Inflammatory macrophage treated with lipopolysaccharide for 1 hour (primary cell): ENCODE measurements around the gene CCDC15.

ENCODE experiments used
- DNase-seq, 2 donors: peaks; one replicate each; pipeline ENCODE4 v3.0.0-alpha.2; 2020 to 2022

CCDC15 gene, protein sequence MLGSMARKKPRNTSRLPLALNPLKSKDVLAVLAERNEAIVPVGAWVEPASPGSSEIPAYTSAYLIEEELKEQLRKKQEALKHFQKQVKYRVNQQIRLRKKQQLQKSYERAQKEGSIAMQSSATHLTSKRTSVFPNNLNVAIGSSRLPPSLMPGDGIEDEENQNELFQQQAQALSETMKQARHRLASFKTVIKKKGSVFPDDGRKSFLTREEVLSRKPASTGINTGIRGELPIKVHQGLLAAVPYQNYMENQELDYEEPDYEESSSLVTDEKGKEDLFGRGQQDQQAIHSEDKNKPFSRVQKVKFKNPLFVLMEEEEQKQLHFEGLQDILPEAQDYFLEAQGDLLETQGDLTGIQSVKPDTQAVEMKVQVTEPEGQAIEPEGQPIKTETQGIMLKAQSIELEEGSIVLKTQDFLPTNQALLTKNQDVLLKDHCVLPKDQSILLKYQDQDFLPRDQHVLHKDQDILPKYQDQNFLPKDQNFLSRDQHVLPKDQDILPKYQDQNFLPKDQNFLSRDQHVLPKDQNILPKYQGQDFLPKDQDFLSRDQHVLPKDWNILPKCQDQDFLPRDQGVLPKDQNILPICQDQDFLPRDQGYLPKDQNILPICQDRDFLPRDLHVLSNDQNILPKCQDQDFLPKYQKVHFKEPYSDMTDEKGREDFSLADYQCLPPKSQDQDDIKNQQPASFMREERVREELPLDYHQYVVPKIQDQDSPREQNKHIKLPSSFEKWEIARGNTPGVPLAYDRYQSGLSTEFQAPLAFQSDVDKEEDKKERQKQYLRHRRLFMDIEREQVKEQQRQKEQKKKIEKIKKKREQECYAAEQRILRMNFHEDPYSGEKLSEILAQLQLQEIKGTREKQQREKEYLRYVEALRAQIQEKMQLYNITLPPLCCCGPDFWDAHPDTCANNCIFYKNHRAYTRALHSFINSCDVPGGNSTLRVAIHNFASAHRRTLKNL

DNA sequence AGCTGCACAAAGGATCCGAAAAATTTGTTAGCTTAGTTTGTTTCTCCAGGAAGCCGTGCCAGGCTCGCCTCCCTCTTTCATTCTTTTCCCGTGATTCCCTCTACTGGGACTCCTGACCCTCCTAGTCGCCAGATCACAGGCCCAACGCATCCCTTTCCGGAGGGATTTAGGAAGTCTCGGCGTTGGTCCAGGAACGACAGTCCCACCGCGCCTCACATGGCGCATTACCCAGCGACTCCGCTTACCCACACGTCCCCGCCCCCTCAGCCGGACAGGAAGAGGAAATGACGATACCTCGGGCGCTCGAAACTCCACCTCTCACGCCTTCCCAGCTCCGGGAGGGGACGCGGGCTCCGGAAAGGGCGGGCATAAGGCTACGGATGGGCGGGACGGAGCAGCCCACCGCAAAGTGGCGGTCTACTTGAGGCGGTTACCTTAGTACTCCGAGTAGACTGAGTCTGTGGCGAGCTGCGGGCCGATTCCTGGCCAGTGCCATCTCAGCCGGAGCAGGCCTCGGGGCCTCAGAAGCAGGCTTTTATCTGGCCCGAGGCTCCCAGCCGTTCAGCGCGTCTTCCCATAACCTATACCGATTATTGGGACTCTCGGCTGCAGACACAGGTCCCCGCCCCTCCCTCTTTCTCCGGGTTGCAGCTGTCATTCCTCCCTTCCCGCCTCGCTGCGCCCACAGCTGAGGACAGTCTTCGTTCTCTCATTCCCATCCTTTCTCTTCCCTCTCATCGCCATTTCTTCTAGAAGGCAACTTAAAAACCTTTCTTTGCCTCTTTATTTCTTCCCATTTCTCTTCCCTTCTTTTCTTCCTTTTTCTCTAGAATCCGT, at the start of gene CCDC15:
TSS of gene CCDC15 (plus strand) at position 450 of the 837 bp plus-strand sequence. CDS start 531 bp downstream, outside the sequence.
- DNase-seq, result peak; percentile 96 to 97

DNA sequence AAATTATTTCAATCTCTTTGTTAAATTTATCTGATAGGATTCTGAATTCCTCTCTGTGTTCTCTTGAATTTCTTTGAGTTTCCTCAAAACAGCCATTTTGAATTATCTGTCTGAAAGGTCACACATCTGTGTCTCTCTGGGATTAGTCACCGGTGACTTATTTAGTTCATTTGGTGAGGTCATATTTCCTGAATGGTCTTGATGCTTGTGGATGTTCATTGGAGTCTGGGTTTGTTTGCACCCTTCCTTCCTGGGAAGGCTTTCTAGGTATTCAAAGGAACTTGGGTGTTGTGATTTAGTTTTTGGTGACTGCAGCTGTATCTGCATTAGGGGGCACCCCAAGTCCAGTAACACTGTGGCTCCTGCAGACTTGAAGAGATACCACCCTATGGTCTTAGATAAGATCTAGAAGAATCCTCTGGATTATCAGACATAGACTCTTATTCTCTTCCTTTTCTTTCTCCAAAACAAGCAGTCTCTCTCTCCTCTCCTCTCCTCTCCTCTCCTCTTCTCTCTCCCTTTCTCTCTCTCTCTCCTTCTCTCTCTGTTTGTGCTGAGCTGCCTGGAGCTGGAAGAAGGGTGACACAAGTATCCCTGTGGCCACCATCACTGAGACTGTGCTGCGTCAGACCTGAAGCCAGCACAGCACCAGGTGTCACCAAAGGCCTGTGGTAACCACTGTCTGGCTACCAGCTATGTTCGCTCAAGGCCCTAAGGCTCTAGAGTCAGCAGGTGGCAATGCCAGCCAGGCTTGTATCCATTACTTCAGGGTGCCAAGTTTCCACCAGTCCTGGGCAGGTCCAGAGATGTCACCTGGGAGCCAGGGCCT, 38.2 kb upstream of the CCDC15 start:
- no peak for DNase-seq

DNA sequence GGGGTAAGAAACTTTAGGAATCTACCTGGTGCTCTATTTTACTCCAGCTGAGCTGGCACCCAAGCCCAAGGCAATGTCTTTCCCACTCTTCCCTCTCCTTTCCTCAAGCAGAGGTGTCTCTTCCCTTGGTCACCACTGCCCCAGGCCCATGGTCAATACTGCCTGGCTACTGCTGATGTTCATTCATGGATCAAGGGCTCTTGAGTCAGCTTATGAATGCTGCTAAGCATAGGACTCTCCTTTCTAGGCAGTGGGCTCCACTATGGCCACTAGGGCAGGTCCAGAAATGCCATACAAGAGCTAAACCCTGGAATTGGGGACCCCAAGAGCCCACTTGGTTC, 37.7 kb upstream of the CCDC15 start:
- DNase-seq, result no peak

DNA sequence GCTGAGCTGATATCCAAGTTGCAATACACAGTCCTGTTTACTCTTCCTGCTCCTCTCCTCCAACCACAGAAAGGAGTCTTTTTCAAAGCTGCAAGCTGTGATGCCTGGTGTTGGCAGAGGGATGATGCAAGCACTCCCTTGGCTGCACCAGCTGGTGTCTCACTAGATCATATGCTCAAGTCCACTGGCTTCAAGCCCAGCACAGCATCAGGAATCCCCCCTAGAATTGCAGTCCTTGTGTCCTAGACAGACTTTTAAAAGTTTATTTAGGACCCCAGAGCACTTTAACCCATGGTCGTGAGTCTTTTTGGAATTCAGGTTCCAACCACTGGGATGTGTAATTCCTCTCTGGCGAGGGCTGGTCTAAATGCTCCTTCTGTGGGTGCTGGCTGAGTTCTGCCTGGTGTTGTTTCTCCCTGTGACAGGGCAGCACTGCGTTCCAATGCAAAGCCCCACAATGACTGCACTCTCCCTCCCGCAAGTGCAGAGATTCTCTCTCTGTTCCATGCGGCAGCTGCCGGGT, 36.8 kb upstream of the CCDC15 start:
- peak in 1 of 2 donors; percentile 26 for DNase-seq

DNA sequence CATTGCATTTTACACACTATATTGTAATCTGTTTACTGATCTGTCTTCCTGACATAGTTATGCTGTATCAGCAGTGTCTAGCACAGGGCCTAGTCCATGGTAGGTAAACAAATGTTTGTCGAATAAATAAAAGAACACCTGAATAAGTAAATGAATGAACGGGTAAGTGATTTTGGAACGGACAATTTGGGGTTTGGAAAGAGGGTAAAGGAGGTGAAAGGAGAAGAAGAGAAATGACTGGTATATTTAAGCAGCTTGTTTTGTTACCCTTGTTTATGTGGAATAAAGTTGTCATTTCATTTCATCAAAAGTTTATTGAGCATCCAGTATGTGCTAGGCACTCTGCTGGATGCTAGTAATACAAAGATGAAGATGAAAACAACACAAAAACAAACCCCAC, 35.1 kb upstream of the CCDC15 start, which contains the start of gene HEPN1:
TSS of gene HEPN1 (plus strand) at position 301 of the 400 bp plus-strand sequence.
- DNase-seq, result no peak

DNA sequence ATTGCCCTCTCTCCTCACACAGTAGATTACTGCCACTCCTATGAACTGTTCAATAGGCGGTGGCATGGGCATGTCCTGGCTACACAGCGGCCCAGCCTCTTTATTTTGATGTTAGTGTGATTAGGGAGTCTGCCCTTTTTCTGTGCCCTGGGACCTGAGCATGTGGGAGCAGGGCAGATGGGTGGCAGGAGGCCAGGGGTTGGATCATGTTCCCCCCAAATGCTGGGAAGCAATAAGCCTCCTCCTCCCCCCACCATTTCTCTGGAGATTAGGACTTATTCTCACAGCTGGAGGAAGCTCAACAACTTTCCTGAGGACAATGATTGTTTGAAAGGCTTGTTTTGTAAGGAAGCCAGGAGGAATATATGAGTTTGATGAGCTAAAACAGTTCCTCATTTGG, 34.1 kb upstream of the CCDC15 start:
- no peak for DNase-seq

DNA sequence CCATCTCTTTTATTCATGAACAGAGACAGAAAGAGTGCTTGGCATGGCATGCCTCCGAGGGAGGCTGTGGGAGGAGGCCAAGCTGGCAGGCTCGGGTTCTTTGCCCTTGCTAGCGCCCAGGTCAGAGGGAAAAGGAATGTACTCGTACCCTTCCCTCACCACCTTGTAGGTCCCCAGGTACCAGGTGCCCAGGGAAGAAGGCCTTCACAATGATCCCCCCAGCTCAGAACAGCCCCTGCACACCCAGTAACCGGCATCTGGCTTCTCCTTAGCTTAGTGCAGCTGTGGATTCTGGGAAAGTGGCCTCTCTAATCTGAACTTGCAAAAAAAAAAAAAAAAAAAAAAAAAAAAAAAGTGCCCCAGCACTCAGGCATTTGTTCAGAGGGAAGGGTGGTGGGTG, 33.6 kb upstream of the CCDC15 start:
- no peak for DNase-seq

DNA sequence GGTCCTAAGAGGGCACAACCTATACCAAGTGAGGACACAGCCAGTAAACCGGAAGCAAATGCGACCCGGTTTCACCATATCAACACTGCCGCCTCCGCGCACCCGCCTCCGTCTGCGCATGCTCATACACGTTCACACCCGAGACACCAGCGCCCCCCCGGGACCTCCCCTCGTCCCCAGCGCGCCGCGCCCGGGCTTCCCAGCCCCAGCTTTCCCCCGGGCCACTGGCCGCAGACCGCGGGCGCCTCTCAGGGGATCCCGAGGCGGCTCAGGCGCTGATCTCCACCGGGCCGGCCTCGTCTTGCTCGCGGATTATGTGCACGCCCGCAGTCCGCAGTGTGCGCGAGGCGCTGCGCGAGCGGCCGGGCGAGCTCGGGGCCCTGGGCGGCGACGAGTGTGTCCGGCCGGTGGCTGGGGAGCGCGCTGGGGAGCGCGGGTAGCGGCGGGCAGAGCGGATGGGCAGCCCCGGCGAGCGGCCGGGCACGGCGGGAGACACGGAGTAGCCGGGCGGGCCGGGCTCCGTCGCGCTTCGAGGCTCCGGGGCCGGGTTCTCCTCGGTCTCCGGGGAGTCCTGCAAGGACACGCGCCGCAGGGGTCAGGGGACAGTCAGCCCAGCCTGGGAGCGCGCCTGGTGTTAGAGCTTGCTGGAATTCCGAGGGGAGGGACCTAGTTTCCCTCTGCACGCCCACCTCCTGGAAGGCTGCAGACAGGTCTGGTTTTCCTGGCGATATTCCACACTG, 33.0 kb upstream of the CCDC15 start:
- peak; percentile 63 to 66 for DNase-seq

DNA sequence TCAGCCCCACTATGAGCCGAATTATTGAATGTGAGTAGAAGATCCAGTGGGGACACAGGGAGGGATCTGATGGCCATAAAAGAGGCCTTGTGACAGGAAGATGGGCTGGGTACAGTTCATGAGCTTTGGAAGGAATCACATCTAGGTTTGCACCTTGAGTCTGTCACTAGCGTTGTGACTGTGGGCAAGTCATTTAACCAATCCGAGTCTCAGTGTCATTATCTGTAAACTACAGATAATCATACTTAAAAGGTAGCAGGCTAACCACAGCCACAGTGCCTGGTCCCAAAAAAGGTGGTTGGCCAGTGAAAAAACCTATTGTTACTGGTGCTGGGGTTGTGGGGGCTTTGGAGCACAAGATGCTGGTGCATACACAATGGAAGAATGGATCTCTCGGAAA, 31.2 kb upstream of the CCDC15 start:
- DNase-seq, result no peak

DNA sequence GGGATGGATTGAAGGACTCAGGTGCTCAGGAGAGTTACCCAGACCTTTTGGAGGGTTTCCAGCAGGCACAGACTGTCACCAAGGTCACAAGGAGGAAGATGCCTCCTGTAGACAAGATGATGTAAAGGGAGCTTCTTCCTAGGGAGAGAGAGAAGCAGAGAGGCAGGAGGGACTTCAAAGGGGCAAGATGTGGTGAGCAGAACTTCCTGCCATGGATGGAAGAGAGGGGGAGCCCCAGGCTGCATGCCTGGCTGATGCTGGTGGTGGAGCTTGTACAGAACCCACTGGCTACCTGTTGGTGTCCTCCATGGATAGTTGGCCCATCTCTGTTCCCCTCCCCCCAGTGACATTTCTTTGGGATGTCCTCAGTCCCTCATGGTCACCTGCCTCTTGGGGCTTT, 30.7 kb upstream of the CCDC15 start:
- DNase-seq, result no peak

DNA sequence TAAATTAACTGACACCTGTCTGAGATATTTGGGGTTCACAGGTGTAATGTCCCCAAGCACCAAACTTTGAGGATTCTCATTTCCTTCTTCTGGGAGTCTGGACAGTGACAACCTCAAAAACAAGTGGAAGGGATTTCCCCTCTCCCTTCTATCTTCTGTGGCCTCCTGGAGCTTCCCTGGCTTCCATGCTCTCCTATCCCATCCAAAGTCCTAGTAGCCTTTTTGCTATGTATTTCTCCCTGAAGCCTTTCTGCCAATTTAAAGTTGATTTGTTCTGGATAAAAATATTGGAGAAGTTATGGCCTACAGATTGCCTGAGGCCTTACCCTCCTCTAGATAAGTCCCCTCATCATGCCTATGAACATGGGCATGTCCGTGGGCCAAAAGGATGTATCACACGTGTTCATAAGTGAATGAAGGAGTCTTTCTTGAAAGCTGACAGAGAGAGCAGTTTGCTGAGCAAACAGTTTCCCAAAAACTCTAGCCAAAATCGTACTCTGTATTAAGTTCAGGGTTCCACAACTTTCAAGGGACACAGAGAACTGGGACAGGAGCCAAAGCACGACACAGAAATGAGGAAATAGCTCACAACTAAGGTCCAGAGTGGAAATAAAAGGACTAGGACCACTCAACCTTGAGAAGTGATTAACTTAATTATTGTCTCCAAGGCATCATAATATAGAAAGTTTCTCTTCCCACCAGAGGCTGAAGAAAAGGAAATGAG, 24.9 kb upstream of the CCDC15 start:
- DNase-seq, result no peak

DNA sequence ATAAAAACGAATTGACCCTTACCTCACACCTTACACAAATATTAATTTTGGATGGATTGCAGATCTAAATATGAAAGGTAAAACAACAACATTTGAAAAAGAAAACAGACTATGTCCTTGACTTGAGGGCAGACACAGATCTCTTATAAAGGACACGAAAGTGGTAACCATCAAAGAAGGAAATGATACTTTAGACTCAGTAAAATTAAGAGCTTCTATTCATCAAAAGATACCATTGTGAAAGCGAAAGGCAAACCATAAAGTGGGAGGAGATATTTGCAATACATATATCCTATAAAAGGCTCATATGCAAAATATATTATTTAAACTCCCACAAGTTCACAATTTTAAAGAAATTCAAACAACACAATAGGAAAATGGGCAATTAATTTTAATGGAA, 23.2 kb upstream of the CCDC15 start:
- DNase-seq, result peak in 1 of 2 donors; percentile 23

DNA sequence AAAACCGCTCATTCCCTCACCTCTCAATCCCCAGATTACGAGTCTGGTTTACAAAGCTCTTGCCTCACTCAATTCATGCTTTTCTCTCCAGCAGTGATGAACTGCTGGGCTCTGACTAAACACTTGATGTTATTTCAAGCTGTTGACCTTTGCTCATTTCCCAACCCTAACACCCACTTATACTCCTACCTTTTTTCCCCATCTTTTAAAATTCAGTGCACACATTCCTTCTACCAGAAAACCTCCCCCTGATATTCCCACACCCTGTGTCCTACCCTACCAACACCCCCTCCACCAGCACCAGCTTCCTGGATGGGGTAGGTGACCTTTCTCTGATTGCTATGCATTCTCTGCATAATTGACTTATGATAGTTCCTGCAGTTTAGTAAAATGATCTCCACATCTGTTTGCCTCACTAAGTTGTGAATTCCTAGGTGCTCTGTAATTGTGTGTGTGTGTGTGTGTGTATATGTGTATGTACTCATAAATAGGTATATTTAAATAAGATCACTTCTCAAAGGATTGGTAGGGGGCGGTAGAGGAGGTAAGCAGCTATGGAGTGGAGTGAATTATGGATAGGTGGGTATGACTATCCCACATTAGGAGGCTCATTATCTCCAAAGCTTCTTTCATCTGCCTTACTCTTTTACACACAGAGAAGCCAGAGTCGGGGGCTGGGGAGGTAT, 19.0 kb upstream of the CCDC15 start:
- peak; percentile 22 to 45 for DNase-seq

DNA sequence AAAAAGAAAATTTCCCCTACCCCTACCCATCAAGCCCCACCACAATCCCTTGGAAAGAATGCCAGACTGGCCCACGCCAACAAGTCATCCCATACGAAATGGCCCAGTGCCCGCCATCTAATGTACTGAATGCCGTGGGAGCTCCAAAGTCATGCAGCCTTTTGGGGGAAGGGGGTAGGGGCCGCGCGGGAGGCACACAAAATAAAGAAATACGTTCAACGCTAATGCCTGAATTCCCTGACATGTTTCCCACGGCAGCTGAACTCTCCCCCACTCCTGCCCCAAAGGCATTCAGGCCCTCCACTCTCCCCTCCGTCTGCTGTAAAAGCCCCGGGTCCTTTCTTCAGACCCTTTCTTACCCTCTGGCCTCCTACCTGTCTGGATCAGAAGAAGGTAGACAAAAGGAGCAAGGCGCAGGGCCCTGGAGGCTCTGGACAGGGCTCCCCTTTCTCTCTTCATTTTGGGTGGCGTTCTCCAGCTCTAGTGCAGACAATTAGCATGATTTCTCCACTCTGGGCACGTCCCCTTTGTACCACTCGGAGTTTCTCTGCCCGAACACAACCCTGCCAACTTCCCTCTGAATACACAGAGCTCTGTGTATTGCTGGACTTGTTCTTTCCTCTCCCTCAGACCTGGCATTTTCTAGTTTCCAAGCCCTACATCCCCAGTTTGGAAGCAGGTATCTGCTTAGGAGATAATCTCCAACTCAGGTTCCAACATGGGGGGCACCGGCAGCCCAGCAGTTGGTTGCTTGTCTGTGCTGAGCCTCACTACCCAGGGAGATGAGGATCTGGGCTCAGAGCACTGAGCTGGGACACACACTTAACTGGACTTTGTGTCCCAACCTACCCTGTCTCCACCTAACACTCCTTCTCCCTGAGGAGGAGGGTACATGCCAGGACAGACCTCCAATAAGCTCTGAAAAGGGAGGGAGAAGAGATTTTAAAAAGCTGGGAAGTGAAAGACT, 18.2 kb upstream of the CCDC15 start, which contains the start of gene HEPACAM:
TSS of gene HEPACAM (minus strand) at position 500 of the 967 bp plus-strand sequence. CDS start at position 459, 41 bp downstream.
- no peak for DNase-seq

DNA sequence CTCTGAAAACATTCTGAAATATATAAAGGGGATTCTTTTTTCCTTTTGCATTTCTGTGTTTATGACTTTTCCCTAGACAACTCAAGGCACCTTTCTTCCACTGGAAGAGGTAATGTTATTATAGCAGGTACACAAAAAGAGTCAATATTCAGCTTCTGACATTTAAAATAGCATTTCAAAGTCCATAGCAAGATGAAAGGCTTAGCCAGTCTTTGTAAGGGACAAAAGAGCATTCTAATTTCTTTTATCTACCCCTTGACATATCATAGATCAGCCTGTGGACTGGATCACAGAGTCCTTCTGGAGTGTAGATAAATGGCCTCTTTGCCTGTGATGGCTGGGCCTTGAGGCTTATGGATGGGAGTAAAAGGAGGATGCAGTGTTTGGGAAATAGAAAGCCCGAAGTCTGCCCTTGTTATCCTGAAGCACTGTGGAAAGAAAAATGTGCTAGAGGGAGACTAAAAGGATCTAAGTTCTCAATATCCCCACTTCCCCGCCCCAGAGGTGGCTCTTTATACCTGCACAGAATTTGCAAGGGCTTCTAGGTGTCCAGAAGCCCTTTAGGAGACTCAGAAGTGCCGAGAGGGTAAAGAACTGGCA, 16.6 kb upstream of the CCDC15 start:
- no peak for DNase-seq

DNA sequence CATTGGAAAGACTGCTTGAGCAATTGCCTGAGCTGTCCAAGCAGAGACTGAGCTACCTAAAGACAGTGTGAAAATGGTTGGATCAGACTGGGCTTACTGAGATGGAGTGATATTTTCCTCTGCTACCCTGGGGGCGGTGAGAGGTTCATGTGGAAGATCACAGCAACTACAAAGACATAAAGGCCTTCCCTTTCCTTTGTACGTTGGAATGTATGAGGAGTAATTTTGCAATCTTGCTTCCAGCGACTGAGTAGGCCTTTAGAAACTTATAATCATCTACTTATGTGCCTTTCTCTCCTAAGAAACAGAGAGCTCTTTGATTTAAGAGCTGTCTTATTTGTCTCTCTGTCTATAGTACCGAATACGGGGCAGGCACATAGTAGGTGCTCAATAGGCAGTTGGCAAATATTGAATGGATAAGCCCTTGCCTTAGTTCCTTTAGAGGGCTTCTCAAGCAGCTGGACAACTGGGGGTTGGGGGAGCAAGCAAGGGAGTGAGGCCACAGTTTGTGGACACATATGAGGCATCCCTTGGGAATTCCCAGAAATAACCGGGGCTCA, 15.7 kb upstream of the CCDC15 start:
- no peak for DNase-seq

DNA sequence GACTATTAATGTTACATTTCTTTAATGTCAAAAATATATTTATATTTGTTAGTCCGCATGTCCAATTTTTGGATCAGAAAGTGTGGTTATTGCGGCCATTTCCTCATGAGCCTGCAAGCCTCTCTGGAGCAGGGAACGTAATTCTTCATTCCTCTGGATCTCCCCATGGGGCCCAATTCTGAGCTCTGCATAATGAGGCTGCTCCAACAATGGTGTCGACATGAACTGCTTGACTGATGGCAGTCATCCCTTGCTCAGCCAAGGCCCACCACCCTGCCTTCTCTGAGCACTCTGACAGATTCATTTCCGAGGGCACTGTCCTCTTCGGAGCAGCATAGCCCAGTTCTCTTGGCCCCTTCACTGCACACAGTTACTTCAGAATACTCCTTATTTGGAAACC, 15.0 kb upstream of the CCDC15 start:
- no peak for DNase-seq
